Osteoblast (primary cell): ENCODE measurements around the gene TREH. TPM values are rescaled to one million over a fixed set of nuclear protein-coding genes. Genes with fewer than 3 reads are reported as not detected.

Source experiments
- DNase-seq: peaks from one replicate; pipeline ENCODE4 v3.0.0; 2011; ENCODE audit warnings: low spot score, mixed read lengths; ENCODE audit not compliant: insufficient read length; ENCODE audit errors: missing footprints
- H2AFZ ChIP-seq: 2 replicates; pipeline ENCODE4 v1.6.0; 2011; ENCODE audit warnings: mild to moderate bottlenecking, low read length
- H3K27ac ChIP-seq: 2 replicates; pipeline ENCODE4 v1.5.1; 2011; ENCODE audit warnings: mild to moderate bottlenecking, low read depth, low read length, moderate library complexity
- H3K27me3 ChIP-seq: 2 replicates; pipeline ENCODE4 v1.6.0; 2012; ENCODE audit warnings: mild to moderate bottlenecking, control low read depth, inconsistent platforms, low read length, moderate library complexity; ENCODE audit not compliant: insufficient read depth
- H3K36me3 ChIP-seq: 2 replicates; pipeline ENCODE4 v1.5.1; 2011; ENCODE audit warnings: mild to moderate bottlenecking, low read length, control low read depth, moderate library complexity; ENCODE audit not compliant: insufficient read depth
- H3K4me1 ChIP-seq: 2 replicates; pipeline ENCODE4 v1.5.1; 2011; ENCODE audit warnings: mild to moderate bottlenecking, low read length, control low read depth, moderate library complexity; ENCODE audit not compliant: insufficient read depth
- H3K4me2 ChIP-seq: 2 replicates; pipeline ENCODE4 v1.6.0; 2011; ENCODE audit warnings: mild to moderate bottlenecking, low read length; ENCODE audit not compliant: insufficient read depth
- H3K4me3 ChIP-seq: fragments of 200-600 bp; sonication (generic); 3 replicates; pipeline ENCODE4 v1.5.1; 2012; ENCODE audit warnings: mild to moderate bottlenecking, low read length, inconsistent platforms; ENCODE audit not compliant: insufficient read depth
- H3K79me2 ChIP-seq: 2 replicates; pipeline ENCODE4 v1.6.0; 2012; ENCODE audit warnings: mild to moderate bottlenecking, low read length, control low read depth, inconsistent platforms; ENCODE audit not compliant: insufficient read depth
- H3K9me3 ChIP-seq: 2 replicates; pipeline ENCODE4 v1.5.1; 2011; ENCODE audit warnings: low read depth, low read length, control low read depth
- H4K20me1 ChIP-seq: 2 replicates; pipeline ENCODE4 v1.6.0; 2012; ENCODE audit warnings: mild to moderate bottlenecking, low read length, control low read depth; ENCODE audit not compliant: insufficient read depth
- CTCF ChIP-seq: IDR thresholded peaks from 2 replicates; pipeline ENCODE4 v1.5.1; 2011; ENCODE audit warnings: mild to moderate bottlenecking, low read depth, low read length, moderate library complexity; ENCODE audit errors: extremely low read depth
- total RNA-seq: library from RNA; depleted of rRNA; stranded (reverse); fragments of >200 nt; gene quantifications from 2 replicates; pipeline ENCODE4 v1.2.3, GENCODE V29; 2012

TREH gene
- total RNA-seq, 1 donor: not detected

GRCh38 chr11:118649941-118650340 lies 29.5 kb downstream of the TREH start:
- Histone ChIP-seq H3K27me3 (no peaks in the 10 kb centered on the region), H3K9me3 (no peaks in the 10 kb centered on the region), H3K4me1 (no peaks in the 10 kb centered on the region), H3K27ac (no peak overlapping the region), H3K36me3 (peaks cover 92% of the 10 kb centered on the region), H3K4me2 (no peak overlapping the region), H2AFZ (no peak overlapping the region), H4K20me1 (peaks cover 41% of the 10 kb centered on the region), H3K4me3 (no peak overlapping the region), H3K79me2 (peaks cover 9% of the 10 kb centered on the region)
- no peak for DNase-seq
- no peak for TF ChIP-seq CTCF

- DNase-seq: no peak
- H3K27ac ChIP-seq: no peak overlapping the region
- TF ChIP-seq CTCF: no peak
- H3K9me3 ChIP-seq: no peaks in the 10 kb centered on the region
- H4K20me1 ChIP-seq: peaks cover 48% of the 10 kb centered on the region
- H3K4me1 ChIP-seq: no peaks in the 10 kb centered on the region
- no peak overlapping the region for H2AFZ ChIP-seq
- no peak overlapping the region for H3K4me2 ChIP-seq
- no peaks in the 10 kb centered on the region for H3K27me3 ChIP-seq
- H3K79me2 ChIP-seq: peaks cover 14% of the 10 kb centered on the region
- H3K4me3 ChIP-seq: no peak overlapping the region
- H3K36me3 ChIP-seq: peaks cover 94% of the 10 kb centered on the region
Measured at GRCh38 chr11:118648291-118648690, 31.2 kb downstream of the TREH start.

GRCh38 chr11:118646393-118646792 lies 33.1 kb downstream of the TREH start:
- Histone ChIP-seq H3K4me2 (no peak overlapping the region), H3K79me2 (peaks cover 26% of the 10 kb centered on the region), H3K27me3 (no peaks in the 10 kb centered on the region), H3K9me3 (no peaks in the 10 kb centered on the region), H2AFZ (no peak overlapping the region), H3K36me3 (peaks cover 95% of the 10 kb centered on the region), H4K20me1 (peaks cover 57% of the 10 kb centered on the region), H3K4me1 (no peaks in the 10 kb centered on the region), H3K27ac (no peak overlapping the region), H3K4me3 (no peak overlapping the region)
- no peak for TF ChIP-seq CTCF
- no peak for DNase-seq

GRCh38 chr11:118645066-118645715 lies 34.3 kb downstream of the TREH start:
- Histone ChIP-seq H3K27me3 (no peaks in the 10 kb centered on the region), H3K79me2 (peaks cover 33% of the 10 kb centered on the region), H3K27ac (no peak overlapping the region), H3K4me1 (no peaks in the 10 kb centered on the region), H4K20me1 (peaks cover 62% of the 10 kb centered on the region), H3K4me3 (no peak overlapping the region), H3K4me2 (no peak overlapping the region), H3K36me3 (peaks cover 94% of the 10 kb centered on the region), H3K9me3 (no peaks in the 10 kb centered on the region), H2AFZ (no peak overlapping the region)
- TF ChIP-seq CTCF: no peak
- DNase-seq: no peak
